Measurements from ENCODE around the gene VTI1A.

DNA sequence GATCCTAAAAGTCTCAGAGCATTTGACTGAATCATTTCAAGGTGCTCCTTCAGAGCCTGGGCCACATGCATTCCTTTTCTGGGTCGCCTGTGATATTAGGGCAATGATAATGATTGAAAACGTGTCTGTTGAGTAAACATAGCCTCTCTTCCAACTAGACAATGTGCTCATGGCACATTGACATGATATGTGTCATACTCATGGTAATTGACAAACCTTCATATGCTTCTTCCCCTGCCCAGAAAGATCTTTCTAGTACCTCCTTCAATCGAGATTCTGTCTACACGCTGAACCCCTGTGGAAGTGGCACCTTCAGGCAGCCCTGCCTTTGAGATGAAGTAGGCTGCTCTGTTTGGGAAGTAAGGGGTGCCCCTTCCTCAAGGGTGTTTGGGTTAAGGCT is 404.2 kb downstream of the VTI1A start:
- TF ChIP-seq, protein P1, sequence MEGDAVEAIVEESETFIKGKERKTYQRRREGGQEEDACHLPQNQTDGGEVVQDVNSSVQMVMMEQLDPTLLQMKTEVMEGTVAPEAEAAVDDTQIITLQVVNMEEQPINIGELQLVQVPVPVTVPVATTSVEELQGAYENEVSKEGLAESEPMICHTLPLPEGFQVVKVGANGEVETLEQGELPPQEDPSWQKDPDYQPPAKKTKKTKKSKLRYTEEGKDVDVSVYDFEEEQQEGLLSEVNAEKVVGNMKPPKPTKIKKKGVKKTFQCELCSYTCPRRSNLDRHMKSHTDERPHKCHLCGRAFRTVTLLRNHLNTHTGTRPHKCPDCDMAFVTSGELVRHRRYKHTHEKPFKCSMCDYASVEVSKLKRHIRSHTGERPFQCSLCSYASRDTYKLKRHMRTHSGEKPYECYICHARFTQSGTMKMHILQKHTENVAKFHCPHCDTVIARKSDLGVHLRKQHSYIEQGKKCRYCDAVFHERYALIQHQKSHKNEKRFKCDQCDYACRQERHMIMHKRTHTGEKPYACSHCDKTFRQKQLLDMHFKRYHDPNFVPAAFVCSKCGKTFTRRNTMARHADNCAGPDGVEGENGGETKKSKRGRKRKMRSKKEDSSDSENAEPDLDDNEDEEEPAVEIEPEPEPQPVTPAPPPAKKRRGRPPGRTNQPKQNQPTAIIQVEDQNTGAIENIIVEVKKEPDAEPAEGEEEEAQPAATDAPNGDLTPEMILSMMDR (IDR thresholded peaks at IDR 0.05), result no peak
- no peak for TF ChIP-seq POLR2A (IDR thresholded peaks at IDR 0.05)
